HG03439 (cell line): Measurements from ENCODE around the gene SLC35F5.
"Not testable (repeated sequence)": the region's sequence is repeated elsewhere in the genome, so short reads cannot be mapped to it uniquely, and the experiment has no call there.

Experiments used
- ATAC-seq: cut with Tn5 transposase; IDR thresholded peaks from one replicate; pipeline ENCODE4 v1.9.1; 2021; ENCODE audit warnings: mild to moderate bottlenecking, moderate library complexity; ENCODE audit not compliant: unreplicated experiment

SLC35F5 gene

GRCh38 chr2:113698251-113698650 is 58.2 kb downstream of the SLC35F5 start:
- not testable (repeated sequence) for ATAC-seq

- ATAC-seq = no peak
Observed at GRCh38 chr2:113697516-113697915, 58.9 kb downstream of the SLC35F5 start.

GRCh38 chr2:113694438-113694837 is 62.0 kb downstream of the SLC35F5 start:
- no peak for ATAC-seq

GRCh38 chr2:113692698-113693428 is 63.6 kb downstream of the SLC35F5 start:
- ATAC-seq = peak; percentile 65

- ATAC-seq = not testable (repeated sequence)
Observed at GRCh38 chr2:113690871-113691270, 65.6 kb downstream of the SLC35F5 start.

GRCh38 chr2:113686537-113686936 is 69.9 kb downstream of the SLC35F5 start:
- no peak for ATAC-seq

- ATAC-seq = no peak
Observed at GRCh38 chr2:113685471-113685870, 71.0 kb downstream of the SLC35F5 start.

- ATAC-seq = no peak
Observed at GRCh38 chr2:113679457-113679856, 77.0 kb downstream of the SLC35F5 start.

- no peak for ATAC-seq
Observed at GRCh38 chr2:113677330-113677729, 79.1 kb downstream of the SLC35F5 start.

- no peak for ATAC-seq
Observed at GRCh38 chr2:113676623-113677266, 79.7 kb downstream of the SLC35F5 start.

GRCh38 chr2:113675875-113676274 is 80.6 kb downstream of the SLC35F5 start:
- no peak for ATAC-seq

GRCh38 chr2:113672326-113672932 is 84.0 kb downstream of the SLC35F5 start:
- ATAC-seq = no peak

GRCh38 chr2:113669013-113669412 is 87.4 kb downstream of the SLC35F5 start:
- not testable (repeated sequence) for ATAC-seq

GRCh38 chr2:113664761-113665533 is 91.5 kb downstream of the SLC35F5 start:
- not testable (repeated sequence) for ATAC-seq

GRCh38 chr2:113663285-113664060 is 93.0 kb downstream of the SLC35F5 start:
- not testable (repeated sequence) for ATAC-seq
